Measurements from ENCODE around the gene PRDM11. TPM values are rescaled to one million over a fixed set of nuclear protein-coding genes. Genes with fewer than 3 reads are reported as not detected.

Gene PRDM11
- total RNA-seq, 2 experiments from 2014 or later, result 4.5 to 4.8 TPM

DNA sequence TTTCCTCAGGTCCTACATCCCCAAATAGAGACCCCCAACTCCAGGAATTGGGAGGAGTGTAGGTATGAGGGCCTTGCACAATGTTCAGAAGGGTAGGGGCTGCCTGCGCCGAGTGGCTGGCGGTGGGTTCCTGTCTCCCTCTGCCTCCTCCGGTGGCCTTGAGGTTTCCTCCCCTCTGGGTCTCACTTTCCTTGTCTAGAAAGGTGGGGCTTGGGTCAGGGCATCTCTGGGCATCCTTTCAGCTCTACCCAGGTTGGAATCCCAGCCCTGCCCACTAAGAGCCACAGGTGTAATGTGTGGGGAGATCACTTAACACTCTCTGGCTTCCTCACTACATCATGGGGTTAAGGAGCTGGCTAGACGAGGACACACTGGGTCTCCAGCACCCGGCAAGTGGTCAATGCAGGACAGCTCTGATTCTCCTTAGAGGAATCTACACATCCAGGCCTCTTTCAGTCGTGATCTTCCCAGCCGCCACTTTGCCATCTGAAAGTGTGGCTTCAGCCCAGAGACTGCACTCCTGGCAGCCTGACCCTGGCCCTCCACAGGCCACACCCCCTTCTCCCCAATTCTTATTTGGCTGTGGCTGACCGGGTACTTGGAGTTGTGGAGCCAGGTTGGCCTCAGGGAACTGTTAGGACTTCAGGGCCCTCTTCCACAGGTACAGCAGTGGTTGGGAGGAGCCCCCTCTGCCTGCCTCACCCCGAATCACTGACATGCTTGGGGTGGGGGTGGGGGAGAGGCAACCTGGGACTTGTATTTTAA lies 22.1 kb downstream of the PRDM11 start:
- ChIA-PET CTCF (no interaction called here), POLR2A (no interaction called here)

DNA sequence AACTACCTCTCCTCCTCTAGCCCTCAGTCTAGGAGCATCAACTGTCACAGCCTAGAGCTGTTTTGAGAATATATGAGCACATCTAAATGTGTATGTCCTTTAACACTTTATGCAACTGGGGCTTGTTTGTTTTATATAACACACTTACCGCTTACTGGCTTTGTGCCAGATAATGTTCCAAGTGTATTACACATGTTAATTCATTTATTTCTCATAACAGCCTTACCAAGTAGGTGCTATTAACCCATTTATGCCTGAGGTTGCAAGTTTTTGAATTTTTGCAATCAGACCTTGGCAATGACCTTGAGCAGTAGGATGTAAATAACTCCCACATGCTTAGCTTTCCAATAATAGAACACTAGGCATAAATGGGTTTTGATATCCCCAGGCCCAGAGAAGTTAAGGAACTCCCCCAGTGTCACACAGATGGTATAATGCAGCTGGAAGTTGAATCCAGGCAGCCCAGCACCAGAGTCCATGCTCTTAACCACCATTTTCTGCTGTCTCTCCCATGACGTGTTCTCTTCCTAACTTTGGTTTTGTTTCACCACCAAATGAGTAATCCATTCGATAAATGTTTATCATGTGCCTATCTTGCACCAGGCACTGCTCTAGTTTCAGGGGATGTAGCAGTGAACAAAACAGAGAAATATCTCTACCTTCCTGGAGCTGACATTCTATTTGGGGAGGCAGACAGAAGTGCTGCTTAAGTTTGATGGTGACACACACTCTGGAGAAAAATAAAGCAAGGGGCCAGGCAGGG lies 23.1 kb downstream of the PRDM11 start:
- POLR2A ChIA-PET, result no interaction called here
- CTCF ChIA-PET, result no interaction called here

DNA sequence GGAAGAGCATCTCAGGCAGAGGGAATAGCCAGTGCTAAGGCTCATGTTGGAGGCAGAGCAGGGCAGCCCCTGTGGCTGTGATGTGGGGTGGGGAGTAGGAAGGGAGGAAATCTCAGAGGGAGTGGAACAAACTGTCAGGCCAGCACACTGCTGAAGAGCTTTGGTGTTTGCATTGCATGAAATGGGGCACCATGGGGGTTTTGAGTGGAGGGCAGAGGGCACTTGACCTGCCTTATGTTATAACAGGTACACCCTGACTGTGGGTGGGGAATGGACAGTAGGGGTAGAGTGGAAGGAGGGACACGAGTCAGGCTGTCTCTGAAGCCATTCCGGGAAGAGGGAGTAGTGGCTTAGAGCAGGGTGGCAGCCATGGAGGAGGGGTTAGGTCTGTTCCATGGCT lies 24.0 kb downstream of the PRDM11 start:
- ChIA-PET POLR2A (no interaction called here), CTCF (no interaction called here)

DNA sequence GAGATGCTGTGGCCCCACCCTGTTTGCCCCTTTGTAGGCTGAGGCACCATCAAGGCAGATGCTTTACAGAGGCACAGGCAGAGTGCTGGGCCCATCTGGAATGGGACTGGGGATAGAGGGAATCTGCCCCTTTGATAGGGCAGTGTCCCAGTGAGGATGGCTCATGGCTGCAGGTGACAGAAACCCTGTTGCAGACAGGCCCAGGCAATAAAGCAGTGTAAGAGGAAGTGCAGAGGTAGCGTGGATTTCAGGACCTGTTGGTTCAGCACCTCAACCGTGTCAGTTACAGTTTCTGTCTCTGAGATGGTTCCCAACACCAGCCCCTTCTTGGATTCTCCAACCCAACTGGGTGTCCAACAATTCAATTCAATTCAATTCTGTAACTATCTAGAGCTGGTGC lies 25.1 kb downstream of the PRDM11 start:
- CTCF ChIA-PET, result interaction anchor here (0.7 to 1.0 kb wide), 3 partner anchors 10 to 146 kb away, joined by 3 read pairs; no protein-coding TSS in a partner anchor
- POLR2A ChIA-PET, result no interaction called here

DNA sequence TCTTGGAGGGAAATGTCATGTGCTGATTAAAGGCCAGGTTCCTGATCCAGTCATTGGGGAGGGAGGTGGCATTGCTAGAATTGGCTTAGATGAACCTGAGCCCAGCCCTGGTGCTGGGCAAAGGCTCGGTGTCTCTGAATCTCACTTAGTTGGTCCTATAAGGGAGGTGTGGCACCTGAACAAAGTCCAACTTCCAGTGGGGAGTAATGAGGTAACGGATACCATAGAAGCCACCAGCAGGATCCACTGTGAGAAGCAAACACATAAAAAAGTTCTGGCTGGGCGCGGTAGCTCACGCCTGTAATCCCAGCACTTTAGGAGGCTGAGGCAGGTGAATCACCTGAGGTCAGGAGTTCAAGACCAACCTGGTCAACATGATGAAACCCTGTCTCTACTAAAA lies 26.6 kb downstream of the PRDM11 start:
- ChIA-PET CTCF (no interaction called here), POLR2A (no interaction called here)

DNA sequence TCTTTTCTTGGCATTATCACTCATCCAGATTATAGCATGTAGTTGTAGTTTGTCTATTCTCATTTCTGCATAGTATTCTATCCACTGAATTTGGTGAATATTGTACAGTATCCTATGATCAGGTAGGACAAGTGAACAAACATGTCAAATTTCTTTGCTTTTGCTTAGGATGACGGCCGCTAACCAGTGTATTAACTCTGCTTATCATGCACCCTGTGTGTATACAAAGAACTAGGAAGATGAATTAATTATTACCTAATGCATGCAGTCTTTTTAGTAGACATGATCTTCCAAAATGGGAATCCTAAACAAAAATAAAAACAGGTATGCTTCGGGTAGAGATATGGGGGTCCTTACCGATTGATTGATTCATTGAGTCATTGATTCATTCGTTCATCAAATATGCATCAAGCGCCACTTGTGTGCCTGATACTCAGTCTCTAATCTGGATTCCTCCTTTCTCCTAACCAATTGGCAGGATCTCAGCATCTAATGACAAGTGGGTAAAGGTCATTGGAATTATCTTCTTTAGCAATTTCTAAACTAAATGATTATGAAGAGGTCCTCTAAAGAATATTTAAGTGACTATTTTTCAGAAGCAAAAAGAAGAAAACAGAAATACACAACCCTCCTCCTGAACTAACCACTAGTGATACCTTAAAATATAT lies 27.9 kb downstream of the PRDM11 start:
- ChIA-PET CTCF (no interaction called here), POLR2A (no interaction called here)

DNA sequence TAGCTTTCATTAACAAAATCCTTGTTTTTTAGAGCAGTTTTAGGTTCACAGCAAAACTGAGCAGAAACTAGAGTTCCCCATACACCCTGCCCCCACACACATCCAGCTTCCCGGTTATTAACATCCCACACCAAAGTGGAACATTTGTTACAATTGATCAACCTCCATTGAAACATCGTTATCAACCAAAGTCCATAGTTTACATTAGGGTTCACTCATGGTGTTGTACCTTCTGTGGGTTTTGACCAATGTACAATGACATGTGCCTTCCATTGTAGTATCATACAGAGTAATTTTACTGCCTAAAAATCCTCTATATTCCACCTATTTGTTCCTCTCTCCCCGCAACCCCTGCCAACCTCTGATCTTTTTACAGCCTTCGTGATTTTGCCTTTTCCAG lies 28.5 kb downstream of the PRDM11 start:
- ChIA-PET CTCF (no interaction called here), POLR2A (no interaction called here)

DNA sequence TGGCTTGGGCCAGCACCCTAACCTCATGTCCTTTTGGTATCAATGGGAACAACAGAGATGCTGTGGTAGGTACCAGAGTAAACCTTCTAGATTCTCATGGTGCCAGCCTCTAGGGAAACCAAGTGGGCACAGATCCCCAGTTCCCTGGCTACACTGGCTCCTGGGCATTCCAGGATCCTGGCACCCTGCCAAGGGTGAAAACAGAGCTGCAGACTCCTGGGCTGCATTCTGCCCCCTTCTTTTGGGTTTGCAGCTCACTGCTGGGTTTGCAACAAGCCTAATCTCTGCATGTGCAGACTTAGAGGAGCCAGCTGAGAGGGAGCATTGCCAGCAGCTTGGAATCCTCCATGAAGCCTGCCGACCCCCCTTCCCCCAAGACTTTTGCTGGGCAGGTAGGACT lies 30.6 kb downstream of the PRDM11 start:
- POLR2A ChIA-PET, result no interaction called here
- CTCF ChIA-PET, result no interaction called here

DNA sequence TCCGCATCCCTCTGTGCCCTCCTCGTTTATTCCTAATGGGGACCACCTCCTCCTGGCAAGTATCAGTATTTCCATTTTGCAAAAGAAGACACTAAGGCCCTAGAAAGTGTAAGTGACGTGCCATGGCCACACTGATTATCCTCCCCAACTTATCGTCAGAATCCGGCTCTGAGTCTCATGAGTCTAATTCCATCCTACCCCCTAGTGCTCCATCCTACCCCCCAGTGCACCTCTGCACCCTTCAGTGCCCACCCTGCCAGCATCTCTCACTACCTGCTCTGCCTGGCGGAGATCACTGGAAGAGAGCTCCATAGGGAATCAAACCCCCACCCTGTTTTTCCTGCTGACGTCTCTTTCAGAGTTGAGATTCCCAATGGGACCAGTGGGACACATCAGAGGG lies 31.8 kb downstream of the PRDM11 start:
- ChIA-PET CTCF (no interaction called here), POLR2A (no interaction called here)

DNA sequence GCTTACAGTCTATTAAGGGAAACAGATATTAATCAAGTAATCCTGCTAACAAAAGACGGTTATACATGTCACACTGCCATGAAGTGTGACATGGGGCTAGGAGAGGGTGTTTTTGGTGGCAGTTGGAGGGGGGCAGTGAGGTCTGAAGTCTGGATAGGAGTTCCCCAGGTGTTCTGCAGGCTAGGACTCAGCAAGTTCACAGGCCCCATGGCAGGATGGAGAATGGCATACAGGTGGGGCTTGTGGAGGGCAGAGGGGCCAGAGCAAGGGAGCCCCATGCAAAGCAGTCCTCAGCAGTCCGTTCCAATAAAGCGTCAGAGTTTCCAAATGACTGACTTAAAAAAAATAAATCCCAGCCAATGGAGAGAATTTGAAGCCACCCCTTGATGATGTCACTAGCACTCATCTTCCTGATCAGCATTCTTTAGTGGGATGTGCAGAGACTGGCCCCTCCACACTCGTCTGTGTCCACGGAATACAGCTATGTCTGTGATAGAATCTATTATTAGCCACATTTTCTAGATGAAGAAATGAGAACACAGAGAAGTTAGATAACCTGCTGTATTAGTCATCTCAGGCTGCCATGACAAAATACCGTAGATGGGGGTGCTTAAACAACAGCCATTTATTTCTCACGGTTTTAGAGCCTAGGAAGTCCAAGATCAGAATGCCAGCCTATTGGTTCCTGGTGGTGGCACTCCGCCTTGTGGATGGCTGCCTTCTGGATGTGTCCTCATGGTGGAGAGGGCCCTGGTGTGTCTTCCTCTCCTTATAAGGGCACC lies 32.6 kb downstream of the PRDM11 start:
- ChIA-PET POLR2A (no interaction called here), CTCF (no interaction called here)

DNA sequence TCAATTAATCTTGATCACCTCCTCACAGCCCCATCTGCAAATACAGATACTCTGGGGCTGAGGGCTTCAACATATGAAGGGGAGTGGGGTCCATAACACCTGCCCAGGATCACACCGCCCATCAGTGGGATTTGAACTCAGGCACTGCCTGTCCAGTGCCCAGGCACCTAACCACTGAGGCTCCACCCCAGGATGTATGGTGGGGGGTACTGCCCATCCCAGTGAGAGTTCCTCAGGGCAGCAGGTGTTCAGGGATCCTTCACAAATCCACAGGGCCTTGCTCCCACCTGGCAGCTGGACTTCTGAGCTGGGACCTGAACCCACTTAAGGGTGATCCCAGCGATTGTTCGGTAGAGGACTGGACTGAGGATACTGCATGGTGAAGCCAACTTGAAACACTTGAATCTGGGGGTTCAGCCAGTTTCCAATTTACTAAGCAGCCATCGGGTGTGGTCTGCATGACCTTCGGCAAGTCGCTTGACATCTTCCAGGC lies 33.3 kb downstream of the PRDM11 start:
- CTCF ChIA-PET, result no interaction called here
- POLR2A ChIA-PET, result no interaction called here

DNA sequence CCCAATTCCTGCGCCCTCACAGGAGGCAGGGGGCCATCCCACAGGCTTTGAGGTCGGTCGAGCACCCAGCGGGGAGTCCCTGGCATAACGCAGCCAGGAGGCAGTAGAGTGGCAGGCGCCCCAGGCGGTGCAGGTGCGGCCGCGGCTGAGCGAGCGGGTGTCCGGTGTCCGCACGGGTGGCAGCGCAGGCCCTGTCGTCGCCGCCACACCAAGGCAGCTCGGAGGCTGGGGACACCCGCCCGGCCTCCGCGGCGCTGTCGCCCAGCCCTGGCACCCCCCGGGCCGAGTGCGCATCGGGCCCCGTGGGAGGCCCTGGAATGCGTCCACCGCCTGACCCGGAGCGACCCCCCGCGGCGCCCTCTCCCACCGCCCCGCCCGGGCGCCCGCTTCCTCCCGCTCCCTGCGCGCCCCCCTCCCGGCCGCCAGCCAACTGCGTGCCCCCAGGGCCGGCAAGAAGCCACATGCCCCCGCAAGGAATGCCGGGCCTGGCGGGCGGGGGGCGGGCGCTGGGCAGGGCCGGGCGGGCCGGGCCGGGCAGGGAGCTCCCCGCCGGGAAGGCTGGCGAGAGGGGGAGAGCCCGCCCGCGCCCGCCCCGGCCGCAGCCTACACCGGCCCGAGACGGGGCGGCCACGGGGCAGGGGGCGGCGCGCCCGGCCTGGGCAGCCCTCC lies 33.9 kb downstream of the PRDM11 start:
- ChIA-PET CTCF (no interaction called here), POLR2A (interaction anchor here (0.5 kb wide), 1 partner anchor 1115 kb away, joined by 4 read pairs; no protein-coding TSS in a partner anchor)

DNA sequence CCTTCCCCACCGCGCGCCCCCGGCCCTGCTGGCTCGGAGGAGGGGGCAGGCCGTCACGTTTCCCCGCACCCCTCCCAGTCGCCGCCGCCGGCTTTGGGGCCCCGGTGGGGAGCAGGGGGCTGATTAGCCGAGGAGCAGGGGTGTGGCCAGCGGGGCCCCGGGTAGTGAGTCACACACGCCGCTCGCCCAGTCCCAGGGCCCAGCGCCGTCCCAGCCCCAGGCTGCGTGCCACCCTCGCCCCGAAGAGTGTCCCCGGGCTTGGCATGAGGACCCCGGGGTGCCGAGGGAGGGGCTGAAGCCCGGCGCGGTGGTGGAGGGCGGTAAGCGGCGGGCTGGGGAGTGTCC lies 34.4 kb downstream of the PRDM11 start:
- ChIA-PET POLR2A (no interaction called here), CTCF (no interaction called here)

DNA sequence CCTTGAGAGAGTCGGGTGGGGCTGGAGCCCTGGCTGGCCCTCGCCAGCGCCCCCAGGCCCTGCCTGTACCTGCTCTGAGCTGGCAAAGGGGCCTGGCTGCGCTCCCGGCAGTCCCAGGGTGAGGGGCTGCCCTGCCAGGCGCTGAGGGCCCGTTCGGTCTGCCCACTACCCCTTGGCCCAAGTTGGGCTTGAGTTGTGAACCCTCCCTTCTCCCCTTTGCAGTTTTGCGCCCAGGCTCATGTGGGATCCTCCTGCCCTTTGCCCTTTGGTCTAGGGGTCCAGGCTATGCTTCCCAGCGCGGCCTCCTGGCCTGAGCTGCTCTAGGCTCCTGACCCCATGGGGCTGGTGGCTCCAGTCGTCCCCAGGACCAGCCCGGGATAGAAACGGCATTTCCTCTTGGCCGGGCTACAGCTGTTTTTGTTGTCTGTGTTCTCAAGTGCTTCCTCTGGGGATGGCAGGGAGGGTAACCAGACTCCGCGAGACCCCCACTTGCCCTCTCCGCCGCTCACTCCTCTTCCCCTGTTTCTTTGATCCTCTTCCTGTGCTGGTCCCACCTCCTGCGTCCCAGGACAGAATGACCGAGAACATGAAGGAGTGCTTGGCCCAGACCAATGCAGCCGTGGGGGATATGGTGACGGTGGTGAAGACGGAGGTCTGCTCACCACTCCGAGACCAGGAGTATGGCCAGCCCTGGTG lies 34.9 kb downstream of the PRDM11 start:
- ChIA-PET CTCF (interaction anchor here (1.0 kb wide), 1 partner anchor 9 kb away, joined by 3 read pairs; no protein-coding TSS in a partner anchor), POLR2A (no interaction called here)

DNA sequence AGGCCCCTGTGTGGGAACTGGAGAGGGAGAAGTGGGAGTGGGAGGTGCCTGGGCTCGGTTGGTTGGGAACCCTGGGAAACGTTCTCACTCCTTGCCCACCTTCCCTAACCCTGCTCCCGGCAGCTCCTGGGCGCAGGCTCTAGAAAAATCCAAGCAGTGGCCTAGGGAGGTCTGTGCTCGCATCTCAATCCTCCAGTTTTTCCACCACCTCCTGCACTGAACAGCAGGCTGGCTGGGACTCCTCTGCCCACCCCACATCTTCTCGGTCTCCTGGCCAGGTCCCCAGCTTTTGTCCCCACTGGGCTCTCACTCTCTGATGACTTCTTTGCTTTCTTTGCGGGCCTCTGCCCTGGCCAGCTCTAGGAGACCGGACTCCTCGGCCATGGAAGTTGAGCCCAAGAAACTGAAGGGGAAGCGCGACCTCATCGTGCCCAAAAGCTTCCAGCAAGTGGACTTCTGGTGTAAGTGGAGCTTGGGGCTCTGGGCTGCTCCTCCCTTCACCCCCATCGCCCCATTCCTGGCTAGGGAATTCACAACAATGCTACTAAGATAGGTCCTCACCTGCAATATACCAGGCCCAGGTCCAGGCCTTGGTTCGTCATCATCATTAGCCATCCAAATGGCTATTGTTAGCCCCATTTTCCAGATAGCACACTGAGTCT lies 35.6 kb downstream of the PRDM11 start:
- CTCF ChIA-PET, result interaction anchor here (1.0 kb wide), 1 partner anchor 10 kb away, joined by 3 read pairs; no protein-coding TSS in a partner anchor
- POLR2A ChIA-PET, result no interaction called here

DNA sequence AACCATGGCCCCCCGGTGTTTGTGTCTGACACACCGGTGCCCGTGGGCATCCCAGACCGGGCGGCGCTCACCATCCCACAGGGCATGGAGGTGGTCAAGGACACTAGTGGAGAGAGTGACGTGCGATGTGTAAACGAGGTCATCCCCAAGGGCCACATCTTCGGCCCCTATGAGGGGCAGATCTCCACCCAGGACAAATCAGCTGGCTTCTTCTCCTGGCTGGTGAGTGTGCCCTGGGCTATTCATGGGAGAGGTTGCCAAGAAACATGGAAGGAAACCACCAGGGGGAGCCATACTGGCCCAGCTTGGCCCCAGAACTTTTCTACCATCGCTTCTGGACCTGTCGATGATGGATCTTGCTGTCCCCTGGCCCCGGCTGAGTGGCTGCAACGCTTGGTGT lies 36.5 kb downstream of the PRDM11 start:
- CTCF ChIA-PET, result interaction anchor here (0.9 kb wide), 1 partner anchor 103 kb away, joined by 3 read pairs; the partner anchor contains the start of gene SYT13
- POLR2A ChIA-PET, result no interaction called here

DNA sequence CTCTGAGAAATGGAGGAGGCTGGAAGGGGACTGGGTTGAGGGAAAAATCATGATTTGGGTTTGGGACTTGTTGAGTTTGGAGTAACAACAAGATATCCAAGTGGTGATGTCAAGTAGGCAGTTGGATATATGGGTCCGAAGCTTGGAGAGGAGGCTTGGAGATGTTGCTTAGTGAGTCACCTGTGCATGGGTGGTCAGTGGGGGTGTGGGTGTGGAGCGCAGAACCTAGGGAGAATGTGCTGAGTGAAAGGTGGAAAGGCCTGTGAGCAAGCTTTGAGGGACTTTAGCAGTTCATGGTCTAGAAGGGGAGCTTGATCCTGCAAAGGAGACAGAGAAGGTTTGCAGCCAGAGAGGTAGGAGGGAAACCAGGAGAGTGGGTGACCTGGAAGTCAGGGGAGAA lies 38.2 kb downstream of the PRDM11 start:
- CTCF ChIA-PET, result interaction anchor here (1.1 to 1.4 kb wide), 2 partner anchors 74 to 248 kb away, joined by 3 to 4 read pairs; no protein-coding TSS in a partner anchor
- POLR2A ChIA-PET, result no interaction called here

DNA sequence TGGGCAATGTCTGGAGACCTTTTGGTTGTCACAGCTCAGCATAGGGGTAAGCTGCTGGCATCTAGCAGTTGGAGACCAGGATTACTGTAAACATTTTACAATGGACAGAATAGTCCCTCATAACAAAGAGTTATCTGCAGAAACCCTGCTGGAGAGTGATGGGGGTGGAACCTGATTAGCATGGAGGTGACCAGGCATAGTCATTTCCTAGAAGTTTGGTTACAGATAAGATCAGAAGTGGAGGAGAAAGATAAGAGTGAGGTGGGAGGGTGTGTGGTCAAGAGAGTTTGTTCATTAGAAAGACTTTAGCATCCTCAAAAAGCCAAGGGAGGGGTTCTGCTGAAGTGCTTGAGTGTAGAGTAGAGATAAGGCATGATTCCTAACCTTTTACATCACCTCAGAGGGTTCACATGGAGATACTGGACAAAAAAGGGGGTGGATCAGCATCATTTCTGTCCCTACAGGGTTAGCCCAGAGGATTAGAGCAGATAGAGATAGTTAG lies 38.8 kb downstream of the PRDM11 start:
- ChIA-PET CTCF (interaction anchor here (1.4 kb wide), 1 partner anchor 249 kb away, joined by 3 read pairs; no protein-coding TSS in a partner anchor), POLR2A (no interaction called here)

All from activated CD8-positive, alpha-beta memory T cell treated with anti-CD3 and anti-CD28 coated beads for 36 hours (primary cell).